ENCODE data around the gene USP36.
"Not testable (repeated sequence)": the region's sequence is repeated elsewhere in the genome, so short reads cannot be mapped to it uniquely, and the experiment has no call there.

Gene USP36

DNA sequence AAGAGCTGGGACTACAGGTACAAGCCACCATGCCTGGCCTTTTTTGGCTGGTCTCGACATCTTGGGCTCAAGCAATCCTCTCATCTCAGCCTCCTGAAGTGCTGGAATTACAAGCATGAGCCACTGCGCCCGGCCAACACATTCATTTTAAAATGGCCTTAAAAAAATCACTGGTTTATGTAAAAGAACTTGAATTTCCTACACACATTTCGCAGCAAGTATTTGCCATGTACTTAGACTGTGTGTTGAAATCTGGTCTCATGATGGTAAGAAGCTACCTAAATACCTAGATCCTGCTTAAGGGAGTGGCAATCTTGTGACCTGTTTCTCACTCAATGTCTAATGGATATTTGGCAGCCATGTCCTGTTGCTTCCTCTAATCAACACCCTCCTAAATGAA is 50.1 kb downstream of the USP36 start:
- no peak for DNase-seq (ENCODE audit: low read depth)

DNA sequence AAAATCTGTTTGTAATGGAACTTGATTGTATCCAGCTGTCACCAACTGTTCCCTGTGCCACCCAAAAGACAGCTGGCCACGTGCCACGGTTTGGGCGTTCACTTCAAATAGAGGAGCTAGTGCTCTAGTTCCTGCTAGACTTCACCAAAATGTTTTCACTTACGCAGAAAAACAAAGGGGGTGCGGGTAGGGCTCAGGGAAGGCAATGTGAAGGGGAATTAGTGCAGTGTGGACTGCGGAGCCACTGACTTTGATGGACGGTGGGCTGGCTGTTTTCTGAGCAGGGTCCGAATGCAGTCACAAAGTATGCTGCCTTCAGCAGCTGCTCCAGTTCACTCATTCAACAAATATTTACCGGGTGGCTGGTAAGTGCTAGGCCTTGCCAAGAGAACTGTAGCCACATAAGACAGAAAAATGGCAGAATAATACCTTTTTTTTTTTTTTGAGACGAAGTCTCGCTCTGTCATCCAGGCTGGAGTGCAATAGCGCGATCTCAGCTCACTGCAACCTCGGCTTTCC is 50.9 kb downstream of the USP36 start:
- no peak for DNase-seq (ENCODE audit: low read depth)

DNA sequence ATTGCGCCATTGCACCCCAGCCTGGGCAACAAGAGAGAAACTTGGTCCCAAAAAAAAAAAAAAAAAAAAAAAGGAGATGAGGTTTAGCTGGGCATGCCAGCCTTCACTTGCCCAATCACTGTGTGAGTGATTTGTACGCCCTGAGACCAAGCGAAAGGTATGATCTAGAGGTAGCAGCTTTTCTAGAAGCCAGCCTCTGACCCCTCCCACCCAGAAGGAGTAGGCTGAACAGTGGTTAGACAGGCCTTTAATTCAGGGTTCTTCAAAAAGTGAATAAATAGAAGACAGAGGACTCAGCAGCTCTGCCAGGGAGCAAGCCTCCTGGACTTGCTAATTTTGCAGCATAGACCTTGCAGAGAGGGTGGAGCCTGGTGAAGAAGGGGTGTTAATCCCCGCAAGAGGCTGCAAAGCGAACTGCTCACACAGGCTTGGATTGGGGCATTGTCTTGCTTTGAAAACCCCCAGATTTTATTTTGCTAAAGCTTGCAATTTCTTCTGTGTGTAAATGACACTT is 51.4 kb downstream of the USP36 start:
- no peak for DNase-seq (ENCODE audit: low read depth)

DNA sequence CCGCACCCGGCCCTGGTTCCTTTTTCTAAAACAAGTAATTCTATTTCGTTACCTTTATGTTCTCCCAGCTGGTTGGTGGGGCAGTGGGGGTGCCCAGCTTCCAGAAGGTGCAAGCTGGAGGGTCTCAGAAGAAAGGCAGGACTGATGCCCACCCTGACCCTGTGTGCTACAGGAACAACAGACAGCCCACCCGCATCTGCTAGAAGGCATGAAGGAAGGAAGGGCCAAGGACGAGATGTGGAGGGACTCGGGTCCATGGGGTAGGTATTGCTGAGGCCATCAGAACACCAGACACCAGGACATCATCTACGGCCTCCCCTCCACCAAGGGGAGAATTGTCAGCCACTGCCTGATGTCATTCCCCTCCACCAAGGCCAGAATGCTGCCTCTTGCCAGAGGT is 52.2 kb downstream of the USP36 start:
- no peak for DNase-seq (ENCODE audit: low read depth)

DNA sequence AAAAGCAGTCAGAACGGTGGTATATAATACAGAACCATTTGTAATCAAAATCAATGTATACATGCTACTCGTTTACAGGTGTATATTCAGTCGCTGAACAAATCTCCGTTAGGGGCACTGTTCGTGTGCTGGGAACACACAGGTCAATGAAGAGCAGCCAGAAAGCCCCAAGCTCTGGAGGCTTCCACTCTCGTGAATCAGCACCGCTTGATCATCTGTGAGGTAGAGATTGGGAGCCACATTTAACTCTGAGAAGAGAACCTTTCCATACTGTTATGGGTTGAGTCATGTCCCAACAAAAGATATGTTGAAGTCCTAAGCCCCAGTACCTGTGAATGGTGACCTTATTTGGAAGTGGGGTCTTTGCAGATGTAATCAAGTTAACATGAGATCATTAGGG is 53.2 kb downstream of the USP36 start:
- no peak for DNase-seq (ENCODE audit: low read depth)

DNA sequence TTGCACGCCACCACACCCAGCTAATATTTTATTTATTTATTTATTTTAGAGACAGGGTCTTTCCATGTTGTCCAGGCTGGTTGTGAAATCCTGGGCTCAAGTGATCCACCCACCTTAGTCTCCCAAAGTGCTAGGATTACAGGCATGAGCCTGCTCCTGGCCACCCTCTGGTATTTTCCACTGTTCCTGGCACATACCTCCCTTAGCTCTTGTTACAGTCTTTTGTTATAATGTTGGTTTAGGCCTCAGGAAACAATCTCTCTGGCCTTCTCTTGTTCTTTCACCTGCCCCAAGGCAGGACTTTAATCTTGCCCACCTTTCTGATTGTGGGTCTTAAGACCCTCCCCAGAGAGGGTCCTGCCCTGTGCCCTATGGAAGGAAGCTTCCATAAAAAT is 55.0 kb downstream of the USP36 start:
- DNase-seq (ENCODE audit: low read depth): no peak

DNA sequence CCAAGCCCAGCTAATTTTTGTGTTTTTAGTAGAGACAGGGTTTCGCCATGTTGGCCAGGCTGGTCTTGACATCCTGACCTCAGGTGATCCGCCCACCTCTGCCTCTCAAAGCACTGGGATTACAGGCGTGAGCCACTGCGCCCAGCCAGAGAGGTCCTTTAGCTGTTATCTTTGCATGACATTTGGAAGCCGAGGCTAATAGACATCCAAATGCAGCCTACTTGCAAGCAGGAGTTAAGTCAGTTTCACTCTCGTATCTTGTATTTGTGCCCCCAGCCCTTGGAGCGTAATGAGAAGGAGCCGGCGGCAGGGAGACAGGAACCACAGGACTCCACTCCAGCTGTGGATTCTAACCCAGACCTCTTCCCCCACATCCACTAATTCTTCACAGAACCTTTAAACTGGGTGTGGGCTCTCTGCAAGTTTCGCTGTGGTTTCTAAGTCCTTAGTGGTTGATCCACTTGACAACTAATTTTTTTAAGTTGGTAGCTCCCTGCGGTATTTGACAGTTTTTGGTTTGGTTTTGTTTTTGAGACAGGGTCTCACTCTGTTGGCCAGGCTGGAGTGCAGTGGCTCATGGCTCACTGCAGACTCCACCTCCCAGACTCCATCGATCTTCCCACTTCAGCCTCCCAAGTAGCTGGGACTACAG is 55.5 kb downstream of the USP36 start:
- no peak for DNase-seq (ENCODE audit: low read depth)

DNA sequence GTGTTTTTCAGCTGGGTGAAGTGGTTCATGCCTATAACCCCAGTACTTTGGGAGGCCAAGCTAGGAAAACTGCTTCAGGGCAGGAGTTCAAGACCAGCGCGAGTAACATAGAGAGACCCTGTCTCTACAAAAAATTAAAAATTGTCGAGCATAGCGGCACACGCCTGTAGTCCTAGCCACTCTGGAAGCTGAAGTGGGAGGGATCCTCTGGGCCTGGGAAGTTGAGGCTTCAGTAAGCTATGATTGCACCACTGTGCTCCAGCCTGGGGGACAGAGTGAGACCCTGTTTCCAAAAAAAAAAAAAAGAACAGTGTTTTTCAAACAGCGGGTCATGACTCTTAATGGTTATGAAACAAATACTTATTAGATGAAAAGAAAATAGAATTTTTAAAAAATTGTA is 56.3 kb downstream of the USP36 start:
- DNase-seq (ENCODE audit: low read depth): no peak

DNA sequence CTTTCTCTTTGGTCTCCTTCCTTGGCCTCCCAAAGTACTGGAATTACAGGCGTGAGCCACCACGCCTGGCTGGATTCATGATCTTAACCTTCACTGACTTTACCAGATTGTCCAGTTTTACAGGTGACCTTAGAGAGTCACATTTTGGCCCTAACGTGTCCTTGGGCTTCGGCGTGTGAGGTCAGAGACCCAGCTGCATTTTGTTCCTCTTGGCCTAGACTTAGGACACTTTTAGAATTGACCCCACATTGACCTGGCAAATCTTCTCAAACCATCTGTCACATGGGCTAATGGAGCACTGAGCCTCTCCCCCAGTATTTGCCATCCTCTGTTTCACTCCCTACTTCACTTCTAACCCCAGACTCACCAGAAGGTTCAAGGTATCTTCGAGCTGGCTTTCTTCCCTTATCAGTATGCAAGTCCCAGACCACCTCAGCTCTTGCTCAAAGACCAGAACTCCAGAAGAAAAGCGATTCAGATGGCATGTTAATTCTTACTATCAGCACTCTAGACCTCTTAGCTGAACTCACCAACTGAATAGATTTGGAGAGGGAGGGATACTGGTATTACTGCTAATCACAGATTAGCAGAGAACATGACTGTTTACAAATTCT is 56.8 kb downstream of the USP36 start:
- DNase-seq (ENCODE audit: low read depth): no peak

DNA sequence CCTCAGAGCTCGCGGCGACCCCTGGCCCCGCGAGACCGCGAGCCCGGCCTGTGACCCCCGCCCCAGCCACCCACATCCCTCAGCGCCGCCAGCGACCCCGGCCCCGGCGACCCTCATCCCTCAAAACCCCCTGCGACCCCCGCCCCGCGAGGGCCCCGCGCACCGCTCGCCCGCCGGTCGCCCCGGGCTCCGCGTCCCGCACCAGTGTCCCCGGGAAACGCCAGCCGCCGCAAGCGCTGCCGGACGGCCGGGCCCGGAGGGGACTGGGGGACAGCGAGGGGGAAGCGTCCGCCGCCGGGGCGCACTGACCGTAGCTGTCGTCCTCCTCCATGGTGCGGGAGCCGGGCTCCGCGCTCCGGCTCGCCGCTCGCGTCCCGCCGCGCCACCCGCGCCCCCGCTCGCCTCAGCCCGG is 58.7 kb downstream of the USP36 start, which contains the start of gene CYTH1:
Gene CYTH1, minus strand, starts transcription at position 381 of the 412 bp plus-strand sequence. Its CDS starts 50 bp downstream, at position 331.
- DNase-seq (ENCODE audit: low read depth): no peak

DNA sequence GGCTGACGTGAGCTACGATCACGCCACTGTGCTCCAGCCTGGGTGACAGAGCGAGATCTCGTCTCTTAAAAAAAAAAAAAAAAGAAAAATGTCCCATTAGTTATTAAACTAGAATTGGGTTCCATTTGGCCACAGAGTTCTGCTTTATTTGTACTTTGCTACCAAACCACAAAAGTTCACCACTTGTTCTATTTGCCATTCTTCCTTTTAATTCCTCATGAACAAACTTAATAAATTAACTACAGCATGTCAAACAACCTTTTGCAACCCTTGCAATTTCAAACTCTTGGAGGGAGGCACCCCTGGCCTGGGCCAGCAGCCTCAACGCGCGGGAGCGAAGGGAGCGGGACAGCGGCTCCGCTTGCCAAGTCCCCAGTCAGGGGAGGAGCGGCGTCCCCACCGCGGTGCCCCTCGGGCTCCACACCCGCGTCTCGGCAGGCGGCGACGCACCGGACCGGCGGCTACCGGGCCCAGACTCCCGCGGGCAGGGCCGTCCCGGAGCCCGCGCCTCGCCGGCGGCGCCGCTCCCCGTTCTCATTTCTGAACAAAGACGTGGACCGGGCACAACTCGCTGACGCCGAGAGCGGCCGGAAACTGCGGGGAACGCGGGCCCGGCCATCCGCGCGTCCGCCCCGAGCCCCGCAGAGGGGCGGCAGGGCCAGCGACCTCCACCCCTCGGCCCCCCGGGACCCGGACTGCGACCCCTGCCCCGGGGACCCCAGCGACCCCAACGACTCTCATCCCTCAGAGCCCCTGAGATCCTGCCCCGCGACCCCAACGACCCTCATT is 59.3 kb downstream of the USP36 start:
- DNase-seq (ENCODE audit: low read depth): no peak

DNA sequence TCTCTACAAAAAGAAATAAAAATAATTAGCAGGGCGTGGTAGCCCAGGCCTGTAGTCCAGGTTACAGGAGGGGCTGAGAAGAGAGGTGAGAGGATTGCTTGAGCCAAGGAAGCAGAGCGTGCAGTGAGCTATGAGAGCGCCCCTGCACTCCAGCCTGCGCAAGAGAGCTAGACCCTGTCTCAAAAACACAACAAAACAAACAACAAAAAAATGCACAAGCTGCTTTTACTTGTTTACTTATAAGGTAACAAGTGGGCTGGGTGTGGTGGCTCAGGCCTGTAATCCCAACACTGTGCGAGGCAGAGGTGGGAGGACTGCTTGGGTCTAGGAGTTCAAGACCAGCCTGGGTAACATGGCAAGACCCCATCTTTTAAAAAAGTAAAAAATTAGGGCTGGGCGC is 60.3 kb downstream of the USP36 start:
- DNase-seq (ENCODE audit: low read depth): no peak

DNA sequence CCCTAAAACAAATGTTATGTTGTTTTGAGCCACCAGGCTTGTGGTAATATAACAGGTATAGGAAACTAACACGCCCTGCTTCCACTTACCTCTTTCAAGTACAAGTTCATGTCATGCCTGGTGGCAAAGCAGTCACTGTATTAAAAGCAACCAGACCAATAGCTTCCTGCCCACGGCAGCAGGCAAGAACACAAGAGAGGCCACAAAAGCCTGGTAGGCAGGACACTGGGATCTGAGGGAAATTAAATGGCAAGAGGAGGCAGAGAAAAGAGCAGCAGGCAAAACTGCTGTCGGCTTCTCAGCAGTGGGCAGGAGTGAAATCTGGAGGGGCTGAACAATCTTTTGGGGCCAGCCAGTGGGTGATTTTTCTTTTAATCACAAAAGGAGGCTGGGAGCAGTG is 60.8 kb downstream of the USP36 start:
- no peak for DNase-seq (ENCODE audit: low read depth)

DNA sequence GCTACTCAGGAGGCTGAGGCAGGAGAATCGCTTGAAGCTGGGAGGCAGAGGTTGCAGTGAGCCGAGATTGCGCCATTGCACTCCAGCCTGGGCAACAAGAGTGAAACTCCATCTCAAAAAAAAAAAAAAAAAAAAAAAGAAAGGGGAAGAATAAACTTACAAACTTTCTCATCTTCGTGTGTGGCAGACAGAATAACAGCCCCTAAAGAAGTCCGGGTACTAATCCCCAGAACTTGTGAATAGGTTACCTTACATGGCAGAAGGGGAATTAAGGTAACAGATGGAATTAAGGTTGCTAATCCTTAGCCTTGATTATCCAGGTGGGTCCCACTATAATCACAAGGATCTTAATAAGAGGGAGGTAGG is 61.3 kb downstream of the USP36 start:
- DNase-seq (ENCODE audit: low read depth): not testable (repeated sequence)

DNA sequence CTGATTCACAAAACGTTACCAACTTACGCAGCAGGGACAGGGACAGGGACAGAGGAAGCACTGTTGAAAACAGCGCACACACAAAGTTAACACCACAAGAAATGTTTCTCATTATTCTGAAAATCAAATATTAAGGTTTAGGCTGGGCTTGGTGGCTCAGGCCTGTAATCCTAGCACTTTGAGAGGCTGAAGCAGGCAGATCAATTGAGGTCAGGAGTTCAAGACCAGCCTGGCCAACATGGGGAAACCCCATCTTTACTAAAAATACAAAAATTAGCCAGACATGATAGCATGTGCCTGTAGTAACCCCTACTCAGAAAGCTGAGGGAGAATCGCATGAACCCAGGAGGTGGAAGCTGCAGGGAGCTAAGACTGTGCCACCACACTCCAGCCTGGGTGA is 62.7 kb downstream of the USP36 start:
- no peak for DNase-seq (ENCODE audit: low read depth)

DNA sequence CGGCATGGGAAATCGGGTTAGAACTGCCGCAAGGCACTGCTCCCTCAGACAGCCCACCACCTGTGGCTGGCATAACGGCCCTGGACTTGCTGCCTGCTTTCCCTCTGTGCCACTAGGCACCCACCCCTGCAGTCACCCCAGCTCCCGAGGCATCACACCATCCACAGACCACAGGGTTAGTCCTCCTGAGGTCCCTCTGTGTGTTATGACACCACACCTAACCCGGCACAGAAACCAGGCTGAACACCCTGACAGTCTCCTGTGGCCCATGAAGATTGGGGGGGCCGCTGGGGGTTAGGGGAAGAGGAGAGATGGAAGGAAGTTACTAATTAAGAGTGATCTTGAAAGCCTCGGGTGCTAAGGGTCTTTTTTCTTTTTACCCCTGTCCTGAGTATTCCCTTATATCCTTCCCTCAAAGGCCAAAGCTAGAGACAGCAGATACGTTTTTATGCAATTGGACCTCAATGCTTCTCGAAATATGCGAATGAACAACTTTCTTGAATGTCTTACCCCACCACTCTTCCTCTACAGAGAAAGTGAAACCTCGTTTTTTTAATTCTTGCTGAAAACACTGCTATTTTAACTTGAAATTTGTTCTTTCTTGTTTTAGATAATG is 65.5 kb downstream of the USP36 start:
- peak; percentile 61 for DNase-seq (ENCODE audit: low read depth)

DNA sequence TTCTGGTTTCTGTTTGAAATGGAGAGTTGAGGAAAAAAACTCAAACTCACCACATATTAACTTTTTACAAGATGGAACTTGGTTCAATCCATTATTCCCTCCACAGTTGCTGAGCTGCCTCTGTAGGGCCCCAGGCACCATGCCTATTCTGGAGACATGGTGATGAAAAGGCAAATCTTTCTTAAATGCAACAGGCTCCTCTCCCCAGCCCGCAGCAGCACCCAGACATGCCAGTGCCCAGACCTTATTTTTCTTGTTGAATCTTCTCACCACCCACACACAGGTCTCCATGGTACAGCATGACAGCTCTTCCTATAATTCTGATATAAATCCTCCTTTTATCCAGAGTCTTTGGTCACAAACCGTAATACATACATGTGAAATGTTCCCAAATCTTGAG is 66.2 kb downstream of the USP36 start:
- DNase-seq (ENCODE audit: low read depth): no peak

DNA sequence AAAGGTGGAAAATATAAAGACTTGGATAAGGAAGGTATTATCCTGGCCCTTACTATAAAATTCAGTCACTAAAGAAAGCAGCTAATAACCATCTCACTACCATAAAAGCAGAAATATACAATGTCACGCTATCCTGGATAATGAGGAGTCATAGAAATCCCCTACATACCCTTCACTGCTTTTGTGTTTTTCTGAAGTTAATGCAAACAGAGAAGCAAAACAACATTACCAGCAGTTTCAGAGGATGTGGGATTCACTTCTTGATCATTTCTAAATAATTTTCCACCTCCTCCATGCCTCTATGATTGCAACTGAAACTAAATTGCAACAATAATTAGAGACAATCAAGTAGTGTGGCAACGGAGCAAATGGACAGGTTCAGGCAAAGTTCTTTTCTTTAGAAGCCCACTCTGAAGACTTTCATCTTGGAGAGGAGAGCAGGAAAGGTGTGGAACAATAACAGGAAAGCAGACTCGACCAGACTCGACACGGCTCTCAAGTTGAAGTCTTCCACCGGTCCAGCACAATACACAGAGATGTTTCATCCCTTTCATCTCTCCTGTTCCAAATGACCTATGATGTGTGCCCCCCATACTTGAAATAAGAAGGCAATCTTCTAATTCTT is 68.7 kb downstream of the USP36 start:
- no peak for DNase-seq (ENCODE audit: low read depth)

DNA sequence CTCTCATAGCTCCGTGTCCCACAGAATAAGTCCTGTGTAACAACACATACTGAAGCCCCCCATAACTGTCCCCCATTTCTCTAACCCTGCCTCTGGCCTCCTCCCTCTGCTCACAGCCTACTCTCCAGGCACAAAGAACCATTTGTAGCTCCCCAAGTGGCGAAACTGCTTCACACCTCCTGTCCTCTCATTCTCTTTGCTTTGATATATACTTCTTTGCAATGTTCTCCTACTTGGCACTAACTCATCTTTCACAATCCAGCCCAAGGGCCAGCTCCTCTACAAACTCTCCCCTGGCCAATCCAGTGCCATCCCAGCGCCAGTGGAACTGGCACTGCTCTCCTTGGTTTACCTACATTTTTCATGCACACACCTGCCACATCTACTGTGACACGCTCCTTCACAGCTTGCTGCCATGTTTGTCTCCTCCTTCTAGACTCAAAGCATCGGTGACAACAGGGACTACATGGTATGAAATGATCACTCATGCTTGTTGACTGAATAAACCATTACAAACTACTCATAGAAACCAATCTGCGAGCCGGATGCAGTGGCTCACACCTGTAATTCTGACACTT is 71.3 kb downstream of the USP36 start:
- no peak for DNase-seq (ENCODE audit: low read depth)

DNA sequence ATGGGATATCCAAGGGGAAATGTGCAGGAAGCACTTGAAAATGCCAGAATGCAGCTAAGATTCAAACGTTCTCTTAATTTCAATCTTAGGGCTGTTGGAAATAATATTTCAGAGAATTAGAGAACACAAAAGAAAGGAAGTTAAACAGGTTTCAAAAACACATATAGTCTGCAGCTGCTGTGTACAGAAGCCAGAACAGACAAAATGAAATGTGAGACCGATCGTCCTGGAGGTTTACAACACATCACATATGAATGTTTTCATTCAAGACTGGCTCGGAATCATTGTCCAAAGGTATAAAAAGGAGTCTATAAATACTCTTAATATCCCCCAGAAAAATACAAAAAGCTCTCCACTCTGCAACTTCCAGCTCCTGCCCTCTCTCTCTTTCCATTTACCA is 72.8 kb downstream of the USP36 start:
- no peak for DNase-seq (ENCODE audit: low read depth)

DNA sequence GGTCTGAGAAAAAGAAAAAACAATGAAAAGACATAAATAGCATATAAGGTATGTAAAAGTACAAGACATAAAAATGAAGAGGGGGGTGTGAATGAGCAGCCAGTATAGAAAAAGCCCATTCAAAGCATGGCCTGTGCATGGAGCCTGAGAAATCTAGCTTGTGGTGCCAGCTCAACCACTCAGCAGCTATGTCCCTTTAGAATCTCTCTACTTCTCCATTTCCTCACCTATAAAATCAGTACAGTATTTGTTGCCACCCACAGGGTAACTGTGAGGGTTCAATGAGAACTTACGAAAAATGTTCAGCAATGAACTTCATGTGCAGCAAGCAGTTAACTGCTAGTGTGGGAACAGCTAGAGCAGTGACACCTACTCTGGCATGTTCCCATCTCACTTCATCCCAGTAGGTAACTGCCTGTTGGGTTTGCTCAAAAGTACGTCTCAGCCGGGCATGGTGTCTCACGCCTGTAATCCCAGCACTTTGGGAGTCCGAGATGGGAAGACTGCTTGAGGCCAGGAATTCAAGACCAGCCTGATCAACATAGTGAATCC is 73.8 kb downstream of the USP36 start:
- DNase-seq (ENCODE audit: low read depth): no peak
